HFFc6 (cell line): ENCODE results near the gene GCLM. TPM values are rescaled to one million over a fixed set of nuclear protein-coding genes. Genes with fewer than 3 reads are reported as not detected.
"Not testable (repeated sequence)": the region's sequence is repeated elsewhere in the genome, so short reads cannot be mapped to it uniquely, and the experiment has no call there.

ENCODE experiments used
- DNase-seq: peaks from one replicate; pipeline ENCODE4 v3.0.0-alpha.2; 2018
- H3K27ac Mint-ChIP-seq: 2 replicates; pipeline ENCODE4 v1.8.0; 2020; ENCODE audit warnings: mild to moderate bottlenecking, mixed read lengths
- H3K27me3 Mint-ChIP-seq: 2 replicates; pipeline ENCODE4 v1.8.0; 2021; ENCODE audit warnings: mild to moderate bottlenecking, moderate library complexity, mixed read lengths; ENCODE audit not compliant: insufficient read depth
- H3K36me3 Mint-ChIP-seq: 2 replicates; pipeline ENCODE4 v1.8.0; 2021; ENCODE audit warnings: low read depth, mixed read lengths
- H3K4me1 Mint-ChIP-seq: 2 replicates; pipeline ENCODE4 v1.8.0; 2020; ENCODE audit warnings: low read depth, mixed read lengths
- H3K4me3 Mint-ChIP-seq: 2 replicates; pipeline ENCODE4 v1.8.0; 2020; ENCODE audit warnings: mild to moderate bottlenecking, moderate library complexity, mixed read lengths
- H3K9me3 Mint-ChIP-seq: 2 replicates; pipeline ENCODE4 v1.8.0; 2020; ENCODE audit warnings: mild to moderate bottlenecking, mixed read lengths
- CTCF ChIP-seq: fragments of 200-600 bp; sonication (generic); IDR thresholded peaks from 2 replicates; pipeline ENCODE4 v1.5.0; 2021; ENCODE audit warnings: antibody characterized with exemption, mild to moderate bottlenecking
- total RNA-seq, 6 experiments: library from RNA; stranded (reverse); fragmentation: NEBNext Ultra II Directional; extraction: Animal tissue kit (Norgen Biotek cat#: 25700); gene quantifications; 2 replicates in 1 of 6; 3 replicates in 5 of 6; pipeline ENCODE4 v1.2.3, GENCODE V29; 2021

GCLM gene
- total RNA-seq, 6 experiments from 2014 or later: 35.7 to 42.2 (median 40.8) TPM

GRCh38 chr1:93938461-93939145, 29.4 kb upstream of the GCLM start:
- H3K9me3 Mint-ChIP-seq: peaks cover 8% of the 10 kb centered on the region; the same call in 1 of the 2 replicates
- no peak for TF ChIP-seq CTCF
- H3K27me3 Mint-ChIP-seq: peaks cover 9% of the 10 kb centered on the region; the same call in 1 of the 2 replicates

GRCh38 chr1:93937997-93938396, 28.8 kb upstream of the GCLM start:
- TF ChIP-seq CTCF: no peak
- Mint-ChIP-seq H3K4me1 (no peaks in the 10 kb centered on the region), H3K27ac (no peak overlapping the region), H3K27me3 (peaks cover 9% of the 10 kb centered on the region; the same call in 1 of the 2 replicates), H3K9me3 (peaks cover 8% of the 10 kb centered on the region; the same call in 1 of the 2 replicates), H3K36me3 (no peaks in the 10 kb centered on the region), H3K4me3 (no peak overlapping the region)
- no peak for DNase-seq

More at GRCh38 chr1:93938461-93939145, 29.4 kb upstream of the GCLM start:
- H3K36me3 Mint-ChIP-seq: no peaks in the 10 kb centered on the region
- no peak overlapping the region for H3K4me3 Mint-ChIP-seq
- H3K4me1 Mint-ChIP-seq: no peaks in the 10 kb centered on the region
- no peak overlapping the region for H3K27ac Mint-ChIP-seq
- DNase-seq: no peak

- Mint-ChIP-seq H3K9me3 (no peaks in the 10 kb centered on the region), H3K4me1 (no peaks in the 10 kb centered on the region), H3K36me3 (no peaks in the 10 kb centered on the region), H3K27me3 (peaks cover 17% of the 10 kb centered on the region), H3K27ac (no peak overlapping the region), H3K4me3 (no peak overlapping the region)
- TF ChIP-seq CTCF: no peak
- no peak for DNase-seq
Measured at GRCh38 chr1:93925206-93925605, 16.0 kb upstream of the GCLM start.

GRCh38 chr1:93919780-93920179, 10.6 kb upstream of the GCLM start:
- no peak overlapping the region for H3K27ac Mint-ChIP-seq
- H3K4me3 Mint-ChIP-seq: no peak overlapping the region

GRCh38 chr1:93917302-93917701, 8.1 kb upstream of the GCLM start:
- no peaks in the 10 kb centered on the region for H3K4me1 Mint-ChIP-seq
- no peaks in the 10 kb centered on the region; the same call in none of the 2 replicates for H3K36me3 Mint-ChIP-seq
- H3K27me3 Mint-ChIP-seq: peaks cover 45% of the 10 kb centered on the region
- no peak for TF ChIP-seq CTCF
- peaks cover 1% of the 10 kb centered on the region; the same call in 1 of the 2 replicates for H3K9me3 Mint-ChIP-seq
- DNase-seq: no peak
- H3K4me3 Mint-ChIP-seq: no peak overlapping the region
- no peak overlapping the region for H3K27ac Mint-ChIP-seq

More at GRCh38 chr1:93919780-93920179, 10.6 kb upstream of the GCLM start:
- Mint-ChIP-seq H3K27me3 (peaks cover 31% of the 10 kb centered on the region), H3K36me3 (no peaks in the 10 kb centered on the region; the same call in none of the 2 replicates), H3K4me1 (no peaks in the 10 kb centered on the region), H3K9me3 (no peaks in the 10 kb centered on the region)
- DNase-seq: no peak
- no peak for TF ChIP-seq CTCF

- not testable (repeated sequence) for H3K4me3 Mint-ChIP-seq, DNase-seq, H3K27ac Mint-ChIP-seq, H3K9me3 Mint-ChIP-seq
- H3K4me1 Mint-ChIP-seq: peaks cover 28% of the 10 kb centered on the region
- peaks cover 11% of the 10 kb centered on the region for H3K36me3 Mint-ChIP-seq
- H3K27me3 Mint-ChIP-seq: peaks cover 32% of the 10 kb centered on the region
Measured at GRCh38 chr1:93910880-93911279, 1.6 kb upstream of the GCLM start.
